ENCODE measurements around the gene S100A13. TPM values are rescaled to one million over a fixed set of nuclear protein-coding genes. Genes with fewer than 3 reads are reported as not detected.

S100A13 gene
- total RNA-seq, 1 experiment from 2014 or later = 11.0 TPM

GRCh38 chr1:153569465-153569864 is 57.8 kb downstream of the S100A13 start:
- no peaks in the 10 kb centered on the region for H3K27me3 ChIP-seq (replicated peaks; ENCODE audit: insufficient read depth, low read depth, low read length, poor library complexity)
- intact Hi-C loops (cut with micrococcal nuclease; ENCODE audit: unreplicated experiment) = loop anchor here (2.0 kb wide), 1 partner anchor 59 kb away; no protein-coding TSS in a partner anchor
- TF ChIP-seq CTCF (conservative IDR thresholded peaks at IDR 0.05; ENCODE audit: low read depth, low read length) (no peak), EZH2 (IDR thresholded peaks at IDR 0.05; ENCODE audit: borderline replicate concordance, low read depth, low read length, poor library complexity, severe bottlenecking) (no peak)
- no peak overlapping the region for H3K27ac ChIP-seq (ENCODE audit: low read depth, low read length, poor library complexity, severe bottlenecking)
- no peaks in the 10 kb centered on the region for H3K36me3 ChIP-seq (ENCODE audit: insufficient read depth, low read length, poor library complexity, severe bottlenecking)
- BruUV-seq (replicated peaks) = no TSS peak
- no peak for DNase-seq (ENCODE audit: low spot score)
- no peaks in the 10 kb centered on the region for H3K9me3 ChIP-seq (ENCODE audit: low read depth, low read length, poor library complexity, severe bottlenecking)
- H3K4me1 ChIP-seq (ENCODE audit: insufficient read depth, low read length, poor library complexity, severe bottlenecking) = peaks cover 22% of the 10 kb centered on the region
- ChIA-PET CTCF (interaction anchor here (1.7 kb wide), 1 partner anchor 38 kb away, joined by 11 read pairs; no protein-coding TSS in a partner anchor), POLR2A (ENCODE audit: low non-redundant PET) (no interaction called here)
- H3K4me3 ChIP-seq (ENCODE audit: low read depth, low read length, poor library complexity, severe bottlenecking) = no peak overlapping the region

Other genes starting within 250 kb of the S100A13 start
- gene S100A8, start 236.4 kb downstream of the S100A13 start, total RNA-seq (2021) = not detected in 2 replicates
- not detected in 2 replicates for gene S100A7A, start 211.0 kb downstream of the S100A13 start, total RNA-seq (2021)
- gene S100A7, start 166.9 kb downstream of the S100A13 start, total RNA-seq (2021) = not detected in 2 replicates
- 73.6 and 106 TPM in 2 replicates for gene S100A6, start 91.5 kb downstream of the S100A13 start, total RNA-seq (2021)
- not detected in 2 replicates for gene S100A5, start 86.6 kb downstream of the S100A13 start, total RNA-seq (2021)
- 17.8 and 20.0 TPM in 2 replicates for gene S100A4, start 81.7 kb downstream of the S100A13 start, total RNA-seq (2021)
- gene S100A3, start 78.2 kb downstream of the S100A13 start, total RNA-seq (2021) = 0.61 and 0.99 TPM in 2 replicates
- gene S100A2, start 61.7 kb downstream of the S100A13 start, total RNA-seq (2021) = 2.4 and 4.5 TPM in 2 replicates
- gene S100A16, start 14.4 kb downstream of the S100A13 start, total RNA-seq (2021) = 0.43 TPM in 1 of 2 replicates, not detected in the other
- gene S100A14, start 11.2 kb downstream of the S100A13 start, total RNA-seq (2021) = not detected in 2 replicates
- gene S100A1, start 929 bp upstream of the S100A13 start, total RNA-seq (2021) = 0.72 TPM in 1 of 2 replicates, not detected in the other
- gene CHTOP, start 6.6 kb upstream of the S100A13 start, total RNA-seq (2021) = 99.8 and 101 TPM in 2 replicates
- 47.4 and 55.9 TPM in 2 replicates for gene SNAPIN, start 31.2 kb upstream of the S100A13 start, total RNA-seq (2021)
- 391 and 420 TPM in 2 replicates for gene ILF2, start 43.5 kb upstream of the S100A13 start, total RNA-seq (2021)
- gene NPR1, start 51.2 kb upstream of the S100A13 start, total RNA-seq (2021) = 0.87 and 1.1 TPM in 2 replicates
- 56.7 and 58.0 TPM in 2 replicates for gene INTS3, start 100.5 kb upstream of the S100A13 start, total RNA-seq (2021)
- gene SLC27A3, start 147.9 kb upstream of the S100A13 start, total RNA-seq (2021) = 5.0 and 5.7 TPM in 2 replicates

All from A673 (cell line).